Measurements from ENCODE around the gene IL1B. TPM values are rescaled to one million over a fixed set of nuclear protein-coding genes. Genes with fewer than 3 reads are reported as not detected.

IL1B gene
- total and polyA plus RNA-seq, 4 experiments from 2014 or later = 0.81 to 1.3 TPM; not detected in 2

- H3K36me3 Mint-ChIP-seq = no peaks in the 10 kb centered on the region
- peaks cover 0 to 14% (median 8%) of the 10 kb centered on the region in 8 donors for H3K9me3 Mint-ChIP-seq
- no peaks in the 10 kb centered on the region for H3K27me3 Mint-ChIP-seq
- no peak overlapping the region for H3K27ac Mint-ChIP-seq
- ChIA-PET CTCF (ENCODE audit: partially characterized antibody) (no interaction called here), POLR2A (ENCODE audit: partially characterized antibody) (no interaction called here)
- H3K27me3 ChIP-seq (ENCODE audit: insufficient read depth, low read length) = no peaks in the 10 kb centered on the region
- no peak overlapping the region for H3K27ac ChIP-seq (ENCODE audit: low read depth, low read length)
- no peaks in the 10 kb centered on the region for H3K4me1 ChIP-seq (ENCODE audit: insufficient read depth, low read length)
- no peaks in the 10 kb centered on the region for H3K9me3 ChIP-seq (ENCODE audit: control insufficient read depth in 1 of 2, low read length in 2 of 2)
- intact Hi-C loops (cut with micrococcal nuclease) = no loop called here
- H3K36me3 ChIP-seq (ENCODE audit: insufficient read depth, low read length) = no peaks in the 10 kb centered on the region
- peaks cover 0 to 1% (median 0%) of the 10 kb centered on the region in 4 donors for H3K4me1 Mint-ChIP-seq
- no peak overlapping the region for H3K4me3 Mint-ChIP-seq
- H3K4me3 ChIP-seq (ENCODE audit: low read length in 2 of 2) = no peak overlapping the region
- DNase-seq = no peak
Observed at GRCh38 chr2:112803691-112804521, 32.7 kb downstream of the IL1B start.

- H3K36me3 Mint-ChIP-seq = no peaks in the 10 kb centered on the region
- no peak for DNase-seq
- Histone ChIP-seq H3K27me3 (ENCODE audit: insufficient read depth, low read length) (no peaks in the 10 kb centered on the region), H3K9me3 (ENCODE audit: control insufficient read depth in 1 of 2, low read length in 2 of 2) (no peaks in the 10 kb centered on the region), H3K4me1 (ENCODE audit: insufficient read depth, low read length) (no peaks in the 10 kb centered on the region), H3K27ac (ENCODE audit: low read depth, low read length) (no peak overlapping the region), H3K4me3 (ENCODE audit: low read length in 2 of 2) (no peak overlapping the region), H3K36me3 (ENCODE audit: insufficient read depth, low read length) (no peaks in the 10 kb centered on the region)
- POLR2A ChIA-PET (ENCODE audit: partially characterized antibody) = no interaction called here
- intact Hi-C loops (cut with micrococcal nuclease) = no loop called here
- no peak overlapping the region for H3K4me3 Mint-ChIP-seq
- CTCF ChIA-PET (ENCODE audit: partially characterized antibody) = interaction anchor here (0.9 to 1.9 kb wide), 2 partner anchors 52 to 140 kb away, joined by 4 to 7 read pairs; no protein-coding TSS in a partner anchor
- peaks cover 0 to 1% (median 0%) of the 10 kb centered on the region in 4 donors for H3K4me1 Mint-ChIP-seq
- H3K27ac Mint-ChIP-seq = no peak overlapping the region
- H3K27me3 Mint-ChIP-seq = peaks cover 0 to 1% of the 10 kb centered on the region in 2 donors
- peaks cover 0 to 4% (median 0%) of the 10 kb centered on the region in 8 donors for H3K9me3 Mint-ChIP-seq
Observed at GRCh38 chr2:112800881-112801583, 35.5 kb downstream of the IL1B start.

GRCh38 chr2:112798979-112799975, 37.3 kb downstream of the IL1B start:
- POLR2A ChIA-PET (ENCODE audit: partially characterized antibody) = no interaction called here
- H3K4me3 Mint-ChIP-seq = no peak overlapping the region
- Histone ChIP-seq H3K36me3 (ENCODE audit: insufficient read depth, low read length) (no peaks in the 10 kb centered on the region), H3K27me3 (ENCODE audit: insufficient read depth, low read length) (no peaks in the 10 kb centered on the region), H3K4me3 (ENCODE audit: low read length in 2 of 2) (no peak overlapping the region), H3K9me3 (ENCODE audit: control insufficient read depth in 1 of 2, low read length in 2 of 2) (no peaks in the 10 kb centered on the region), H3K4me1 (ENCODE audit: insufficient read depth, low read length) (no peaks in the 10 kb centered on the region), H3K27ac (ENCODE audit: low read depth, low read length) (no peak overlapping the region)
- DNase-seq = no peak
- CTCF ChIA-PET (ENCODE audit: partially characterized antibody) = no interaction called here
- H3K36me3 Mint-ChIP-seq = no peaks in the 10 kb centered on the region
- peak overlapping the region in 1 of 7 donors; percentile 19 for H3K27ac Mint-ChIP-seq
- H3K9me3 Mint-ChIP-seq = peaks cover 0 to 5% (median 0%) of the 10 kb centered on the region in 8 donors
- peaks cover 0 to 1% of the 10 kb centered on the region in 2 donors for H3K27me3 Mint-ChIP-seq
- intact Hi-C loops (cut with micrococcal nuclease) = no loop called here
- H3K4me1 Mint-ChIP-seq = peaks cover 0 to 1% (median under 1%) of the 10 kb centered on the region in 4 donors

GRCh38 chr2:112796486-112796885, 40.1 kb downstream of the IL1B start:
- H3K4me1 Mint-ChIP-seq = peaks cover 0 to 4% (median 4%) of the 10 kb centered on the region in 4 donors
- no peaks in the 10 kb centered on the region for H3K36me3 ChIP-seq (ENCODE audit: insufficient read depth, low read length)
- POLR2A ChIA-PET (ENCODE audit: partially characterized antibody) = no interaction called here
- no peaks in the 10 kb centered on the region for H3K36me3 Mint-ChIP-seq
- no peak overlapping the region for H3K27ac ChIP-seq (ENCODE audit: low read depth, low read length)
- no peak for DNase-seq
- H3K9me3 Mint-ChIP-seq = peaks cover 0 to 5% (median 0%) of the 10 kb centered on the region in 8 donors
- no peak overlapping the region for H3K4me3 Mint-ChIP-seq
- H3K9me3 ChIP-seq (ENCODE audit: control insufficient read depth in 1 of 2, low read length in 2 of 2) = no peaks in the 10 kb centered on the region
- H3K27me3 ChIP-seq (ENCODE audit: insufficient read depth, low read length) = no peaks in the 10 kb centered on the region
- H3K4me3 ChIP-seq (ENCODE audit: low read length in 2 of 2) = no peak overlapping the region
- H3K27me3 Mint-ChIP-seq = peaks cover 0 to 1% of the 10 kb centered on the region in 2 donors
- intact Hi-C loops (cut with micrococcal nuclease) = no loop called here
- CTCF ChIA-PET (ENCODE audit: partially characterized antibody) = no interaction called here
- no peak overlapping the region for H3K27ac Mint-ChIP-seq
- no peaks in the 10 kb centered on the region for H3K4me1 ChIP-seq (ENCODE audit: insufficient read depth, low read length)

- Histone ChIP-seq H3K4me1 (ENCODE audit: insufficient read depth, low read length) (no peaks in the 10 kb centered on the region), H3K4me3 (ENCODE audit: low read length in 2 of 2) (no peak overlapping the region), H3K9me3 (ENCODE audit: control insufficient read depth in 1 of 2, low read length in 2 of 2) (no peaks in the 10 kb centered on the region), H3K36me3 (ENCODE audit: insufficient read depth, low read length) (no peaks in the 10 kb centered on the region), H3K27ac (ENCODE audit: low read depth, low read length) (no peak overlapping the region), H3K27me3 (ENCODE audit: insufficient read depth, low read length) (no peaks in the 10 kb centered on the region)
- ChIA-PET POLR2A (ENCODE audit: partially characterized antibody) (no interaction called here), CTCF (ENCODE audit: partially characterized antibody) (no interaction called here)
- H3K36me3 Mint-ChIP-seq = no peaks in the 10 kb centered on the region
- peaks cover 0 to 1% of the 10 kb centered on the region in 2 donors for H3K27me3 Mint-ChIP-seq
- peaks cover 0 to 4% (median 4%) of the 10 kb centered on the region in 4 donors for H3K4me1 Mint-ChIP-seq
- H3K27ac Mint-ChIP-seq = peak overlapping the region in 1 of 7 donors; percentile 26
- intact Hi-C loops (cut with micrococcal nuclease) = no loop called here
- no peak for DNase-seq
- no peak overlapping the region for H3K4me3 Mint-ChIP-seq
- H3K9me3 Mint-ChIP-seq = peaks cover 0 to 5% (median 0%) of the 10 kb centered on the region in 8 donors
Observed at GRCh38 chr2:112795774-112796173, 40.8 kb downstream of the IL1B start.

GRCh38 chr2:112794841-112795240, 41.7 kb downstream of the IL1B start:
- Histone ChIP-seq H3K9me3 (ENCODE audit: control insufficient read depth in 1 of 2, low read length in 2 of 2) (no peaks in the 10 kb centered on the region), H3K27ac (ENCODE audit: low read depth, low read length) (no peak overlapping the region), H3K4me3 (ENCODE audit: low read length in 2 of 2) (no peak overlapping the region), H3K4me1 (ENCODE audit: insufficient read depth, low read length) (no peaks in the 10 kb centered on the region), H3K27me3 (ENCODE audit: insufficient read depth, low read length) (no peaks in the 10 kb centered on the region), H3K36me3 (ENCODE audit: insufficient read depth, low read length) (no peaks in the 10 kb centered on the region)
- no peak for DNase-seq
- Mint-ChIP-seq H3K9me3 (peaks cover 0 to 5% (median 0%) of the 10 kb centered on the region in 8 donors), H3K36me3 (no peaks in the 10 kb centered on the region), H3K27me3 (peaks cover 0 to 1% of the 10 kb centered on the region in 2 donors), H3K4me3 (no peak overlapping the region), H3K27ac (peak overlapping the region in 1 of 7 donors; percentile 66), H3K4me1 (peaks cover 0 to 4% (median 4%) of the 10 kb centered on the region in 4 donors)
- intact Hi-C loops (cut with micrococcal nuclease) = no loop called here
- CTCF ChIA-PET (ENCODE audit: partially characterized antibody) = no interaction called here
- POLR2A ChIA-PET (ENCODE audit: partially characterized antibody) = no interaction called here
